SU-DHL-6 (cell line): Measurements from ENCODE around the gene TMEM116.

Experiments
- EZH2phosphoT487 ChIP-seq: fragments of 200-600 bp; sonication (generic), shearing (Covaris generic); conservative IDR thresholded peaks from 2 replicates; pipeline ENCODE4 v1.6.1; 2018; ENCODE audit warnings: mild to moderate bottlenecking, antibody characterized with exemption, low read length, moderate library complexity, mixed read lengths
- TF ChIP-seq, protein P1 (sequence below): fragments of 200-600 bp; sonication (generic); IDR thresholded peaks from one replicate; pipeline ENCODE4 v1.5.1; 2017; ENCODE audit warnings: antibody characterized with exemption, mild to moderate bottlenecking, low read length, moderate library complexity; ENCODE audit not compliant: insufficient read depth, poor library complexity, severe bottlenecking

DNA sequence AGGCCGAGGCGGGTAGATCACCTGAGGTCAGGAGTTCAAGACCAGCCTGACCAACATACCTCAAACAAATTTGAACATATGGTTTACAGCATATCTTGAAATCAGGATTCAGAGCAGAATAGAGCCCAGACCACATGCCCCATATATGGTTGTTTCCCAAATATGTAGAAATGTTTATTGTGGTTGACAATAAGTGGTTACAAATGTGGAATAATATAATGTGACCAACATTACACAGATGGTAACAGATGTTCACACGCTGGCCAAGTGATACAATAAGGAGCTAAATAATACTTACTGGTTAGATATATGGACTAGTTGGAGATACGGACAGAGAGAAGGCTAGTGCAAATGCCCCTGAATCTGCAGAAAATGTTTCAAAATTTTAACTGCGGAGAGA is 85.6 kb downstream of the TMEM116 start:
- TF ChIP-seq, protein P1, sequence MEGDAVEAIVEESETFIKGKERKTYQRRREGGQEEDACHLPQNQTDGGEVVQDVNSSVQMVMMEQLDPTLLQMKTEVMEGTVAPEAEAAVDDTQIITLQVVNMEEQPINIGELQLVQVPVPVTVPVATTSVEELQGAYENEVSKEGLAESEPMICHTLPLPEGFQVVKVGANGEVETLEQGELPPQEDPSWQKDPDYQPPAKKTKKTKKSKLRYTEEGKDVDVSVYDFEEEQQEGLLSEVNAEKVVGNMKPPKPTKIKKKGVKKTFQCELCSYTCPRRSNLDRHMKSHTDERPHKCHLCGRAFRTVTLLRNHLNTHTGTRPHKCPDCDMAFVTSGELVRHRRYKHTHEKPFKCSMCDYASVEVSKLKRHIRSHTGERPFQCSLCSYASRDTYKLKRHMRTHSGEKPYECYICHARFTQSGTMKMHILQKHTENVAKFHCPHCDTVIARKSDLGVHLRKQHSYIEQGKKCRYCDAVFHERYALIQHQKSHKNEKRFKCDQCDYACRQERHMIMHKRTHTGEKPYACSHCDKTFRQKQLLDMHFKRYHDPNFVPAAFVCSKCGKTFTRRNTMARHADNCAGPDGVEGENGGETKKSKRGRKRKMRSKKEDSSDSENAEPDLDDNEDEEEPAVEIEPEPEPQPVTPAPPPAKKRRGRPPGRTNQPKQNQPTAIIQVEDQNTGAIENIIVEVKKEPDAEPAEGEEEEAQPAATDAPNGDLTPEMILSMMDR: no peak
- TF ChIP-seq EZH2phosphoT487: no peak
